GM19438 (cell line): ENCODE data around the gene REXO1.

Experiments
- ATAC-seq: cut with Tn5 transposase; IDR thresholded peaks from one replicate; pipeline ENCODE4 v1.9.1; 2021; ENCODE audit warnings: low read depth; ENCODE audit not compliant: unreplicated experiment

Gene REXO1

GRCh38 chr19:1860821-1861598, 12.7 kb upstream of the REXO1 start:
- ATAC-seq: no peak

- no peak for ATAC-seq
Measured at GRCh38 chr19:1860042-1860775, 11.9 kb upstream of the REXO1 start.

- no peak for ATAC-seq
Measured at GRCh38 chr19:1859331-1859781, 11.1 kb upstream of the REXO1 start.

GRCh38 chr19:1858412-1859081, 10.3 kb upstream of the REXO1 start:
- no peak for ATAC-seq

- ATAC-seq: no peak
Measured at GRCh38 chr19:1857648-1858326, 9.5 kb upstream of the REXO1 start.

- no peak for ATAC-seq
Measured at GRCh38 chr19:1856698-1857603, 8.7 kb upstream of the REXO1 start.

- ATAC-seq: no peak
Measured at GRCh38 chr19:1856345-1856697, 8.0 kb upstream of the REXO1 start.

GRCh38 chr19:1855828-1856255, 7.6 kb upstream of the REXO1 start:
- ATAC-seq: no peak

- ATAC-seq: peak; percentile 41
Measured at GRCh38 chr19:1855040-1855827, 7.0 kb upstream of the REXO1 start.

- no peak for ATAC-seq
Measured at GRCh38 chr19:1854542-1855039, 6.3 kb upstream of the REXO1 start.

GRCh38 chr19:1854039-1854541, 5.8 kb upstream of the REXO1 start:
- no peak for ATAC-seq

- ATAC-seq: no peak
Measured at GRCh38 chr19:1853295-1854038, 5.2 kb upstream of the REXO1 start.

- no peak for ATAC-seq
Measured at GRCh38 chr19:1852581-1853128, 4.4 kb upstream of the REXO1 start.

- no peak for ATAC-seq
Measured at GRCh38 chr19:1851654-1852580, 3.6 kb upstream of the REXO1 start.

GRCh38 chr19:1850809-1851653, 2.7 kb upstream of the REXO1 start:
- no peak for ATAC-seq

GRCh38 chr19:1849886-1850398, 1.7 kb upstream of the REXO1 start:
- no peak for ATAC-seq
